T-helper 22 cell (primary cell): ENCODE data around the gene KLK13.

Experiments
- DNase-seq: peaks from one replicate; pipeline ENCODE4 v3.0.0-alpha.2; 2020; ENCODE audit warnings: low read depth

Gene KLK13, protein sequence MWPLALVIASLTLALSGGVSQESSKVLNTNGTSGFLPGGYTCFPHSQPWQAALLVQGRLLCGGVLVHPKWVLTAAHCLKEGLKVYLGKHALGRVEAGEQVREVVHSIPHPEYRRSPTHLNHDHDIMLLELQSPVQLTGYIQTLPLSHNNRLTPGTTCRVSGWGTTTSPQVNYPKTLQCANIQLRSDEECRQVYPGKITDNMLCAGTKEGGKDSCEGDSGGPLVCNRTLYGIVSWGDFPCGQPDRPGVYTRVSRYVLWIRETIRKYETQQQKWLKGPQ

DNA sequence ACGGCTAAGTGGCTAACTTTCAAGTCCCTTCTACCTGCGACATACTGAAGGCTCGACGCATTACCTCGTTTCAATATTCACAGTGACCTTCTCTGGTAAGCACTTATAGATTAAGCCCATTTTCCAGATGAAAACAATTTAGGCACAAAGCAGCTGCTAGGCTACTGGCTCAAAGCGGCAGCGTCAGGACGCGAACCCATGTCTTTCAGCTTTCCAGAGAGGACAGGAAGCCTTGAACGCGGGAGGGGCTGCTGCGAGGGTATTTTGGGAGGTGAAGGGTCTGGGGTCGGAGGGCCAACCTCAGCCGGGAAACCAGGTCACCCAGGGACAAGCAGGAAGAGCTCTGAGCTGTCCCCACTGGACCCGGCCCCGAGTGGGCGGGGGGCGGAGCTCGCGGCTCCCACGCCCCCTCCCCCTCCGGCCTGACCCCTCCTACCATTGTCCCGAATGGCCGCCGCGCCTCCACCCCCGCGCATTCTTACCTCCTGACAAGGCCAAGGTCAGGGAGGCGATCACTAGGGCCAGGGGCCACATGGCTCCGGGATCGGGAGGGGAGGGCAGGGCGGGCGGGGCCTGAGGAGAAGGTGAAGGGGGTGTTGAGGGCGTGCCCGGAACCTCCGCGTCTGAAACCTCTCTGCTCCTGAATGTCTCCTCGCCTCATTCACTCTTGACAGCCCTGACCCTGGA, at the start of gene KLK13:
TSS of gene KLK13 (minus strand) at position 559 of the 687 bp plus-strand sequence. CDS start at position 534, 25 bp downstream.
- DNase-seq, result no peak

DNA sequence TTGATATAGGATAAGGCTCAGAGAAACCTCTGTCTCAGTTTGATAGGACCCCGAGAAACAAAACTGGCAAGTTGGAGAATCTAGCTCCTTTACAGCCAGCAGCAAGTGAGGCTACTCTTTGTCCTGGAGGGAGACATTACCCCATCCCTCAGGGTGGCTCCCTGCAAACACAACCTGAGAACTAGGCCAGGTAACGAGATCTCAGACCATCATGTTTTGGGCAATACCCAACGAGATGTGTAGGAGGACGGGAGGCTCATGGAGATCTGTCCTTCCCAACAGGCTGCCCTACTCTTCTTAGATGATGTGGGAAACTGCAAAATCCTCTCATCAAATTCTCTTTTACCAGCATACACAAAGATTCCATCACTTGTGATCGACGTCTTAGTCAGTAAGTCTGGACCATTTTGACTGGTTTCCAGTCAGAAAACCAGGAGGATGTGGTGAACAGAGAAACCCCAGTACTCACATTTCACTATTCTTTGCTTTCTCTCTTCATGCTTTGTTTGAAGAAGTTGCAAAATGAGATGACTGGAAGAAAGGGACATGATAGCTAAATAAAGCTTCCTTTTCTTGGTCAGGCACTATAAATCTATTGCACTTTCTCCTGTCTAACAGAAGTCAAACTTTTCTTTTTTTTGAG, 49.3 kb upstream of the KLK13 start:
- DNase-seq, result no peak

DNA sequence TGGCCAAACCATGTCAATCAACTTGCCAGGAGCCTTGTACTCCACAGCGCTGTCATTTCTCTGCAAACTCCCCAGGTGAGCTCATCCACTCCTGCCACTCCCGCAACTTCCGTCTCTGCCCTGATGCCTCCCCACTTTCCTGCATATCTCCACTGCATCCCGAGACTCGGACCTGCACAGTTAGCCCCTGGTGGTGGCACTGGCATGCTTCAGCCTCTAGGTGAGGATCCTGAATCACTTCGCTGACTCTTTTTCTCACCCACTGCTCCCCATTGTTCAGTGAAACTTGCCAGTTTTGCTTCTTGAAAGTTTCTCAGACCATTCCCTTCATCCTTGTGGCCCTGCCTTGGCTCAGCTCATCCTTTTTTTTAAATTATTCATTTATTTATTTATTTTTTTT, 46.7 kb upstream of the KLK13 start:
- DNase-seq, result no peak

DNA sequence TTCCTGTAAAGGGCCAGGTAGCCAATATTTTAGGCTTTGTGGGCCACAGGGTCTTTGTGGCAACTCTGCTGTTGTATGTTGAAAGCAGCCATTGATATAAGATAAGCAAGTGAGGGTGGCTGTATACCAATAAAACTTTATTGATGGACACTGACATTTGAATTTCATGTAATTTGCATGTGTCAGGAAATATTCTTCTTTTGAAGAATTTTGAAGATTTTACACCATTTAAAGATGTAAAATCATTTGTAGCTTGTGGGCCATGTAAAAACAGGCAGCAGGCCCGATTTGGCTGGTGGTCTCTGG, 45.7 kb upstream of the KLK13 start:
- no peak for DNase-seq

DNA sequence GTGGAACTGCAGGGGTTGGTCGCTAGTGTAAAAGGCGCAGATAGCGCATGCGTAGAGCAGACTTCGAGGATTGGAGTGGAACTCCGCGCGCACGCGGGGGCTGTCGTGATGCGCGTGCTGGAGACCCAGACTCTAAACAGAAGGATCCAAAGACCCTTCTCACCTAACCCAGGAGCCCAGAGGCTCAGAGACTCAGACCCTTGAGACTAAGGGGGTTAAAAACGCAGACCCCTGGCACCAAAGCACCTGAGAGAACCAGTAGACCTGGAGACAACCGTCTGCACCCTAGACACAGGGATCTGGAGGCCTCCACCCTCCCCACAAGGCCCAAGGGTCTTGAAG, 43.9 kb upstream of the KLK13 start:
- no peak for DNase-seq

DNA sequence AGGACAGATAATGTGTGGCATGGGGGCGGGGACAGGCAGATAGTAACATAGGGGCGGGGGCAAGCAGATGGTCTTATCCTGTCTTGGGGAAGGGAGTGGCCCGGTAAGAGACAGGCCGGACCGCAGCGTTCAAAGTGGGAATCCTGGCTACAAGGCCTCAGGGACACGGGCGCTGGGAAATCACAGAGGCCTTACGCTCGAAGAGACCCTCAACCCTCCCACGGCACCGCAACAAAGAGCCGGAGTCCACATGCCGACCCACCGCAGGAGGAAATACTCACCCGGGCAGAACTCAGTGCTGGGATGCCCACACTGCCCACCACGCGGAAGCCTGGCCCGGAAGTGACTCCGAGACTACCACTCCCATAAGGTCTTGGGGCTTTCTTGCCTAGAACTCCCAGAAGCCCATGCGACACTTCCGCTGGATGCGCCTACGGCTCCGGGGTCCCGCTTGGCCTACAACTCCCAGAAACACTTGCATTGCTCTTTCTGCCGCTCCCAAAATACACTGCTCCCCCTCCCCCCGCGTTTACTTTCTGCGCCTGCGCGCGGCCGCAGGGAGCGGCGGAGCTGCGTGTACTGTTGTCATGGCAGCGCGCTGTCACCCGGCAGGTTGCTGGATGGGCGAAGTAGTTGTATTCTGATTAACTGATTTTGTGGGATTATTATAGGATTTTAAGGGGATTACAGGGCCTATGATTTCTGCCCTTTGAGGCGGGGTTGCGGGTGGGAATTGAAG, 43.3 kb upstream of the KLK13 start, which contains the start of gene CTU1:
TSS of gene CTU1 (minus strand) at position 344 of the 739 bp plus-strand sequence. CDS start 3,840 bp downstream, outside the sequence.
- DNase-seq, result peak; percentile 99

DNA sequence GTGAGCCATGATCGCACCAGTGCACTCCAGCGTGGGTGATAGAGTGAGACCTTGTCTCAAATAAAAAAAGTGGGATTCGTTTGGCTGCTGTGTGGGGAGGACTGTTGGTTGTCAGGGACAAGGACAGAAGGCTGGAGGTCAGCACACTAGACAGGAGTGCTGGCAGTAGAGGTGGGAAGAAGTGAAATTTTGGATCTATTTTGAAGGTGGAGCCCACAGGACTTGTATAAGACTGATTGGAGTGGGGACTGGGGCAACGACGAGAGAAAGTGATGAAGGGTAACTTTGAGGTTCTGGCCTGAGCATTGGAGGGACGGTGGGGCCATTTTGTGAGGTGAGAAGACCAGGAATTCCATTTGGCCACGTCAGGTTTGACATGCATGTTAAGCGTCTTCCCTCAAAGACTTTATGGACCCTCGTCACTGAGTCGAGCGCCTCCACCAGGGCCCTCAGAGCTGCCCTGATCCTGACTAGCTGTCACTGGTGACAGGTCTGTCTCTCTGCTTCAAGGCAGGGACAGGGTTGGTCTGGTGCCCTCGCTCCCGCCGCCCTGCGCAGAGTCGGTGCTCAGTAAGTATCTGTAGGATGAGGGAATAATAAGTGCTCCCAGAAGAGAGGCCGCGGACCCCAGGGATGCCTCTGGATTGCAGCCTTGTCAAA, 42.6 kb upstream of the KLK13 start:
- no peak for DNase-seq

DNA sequence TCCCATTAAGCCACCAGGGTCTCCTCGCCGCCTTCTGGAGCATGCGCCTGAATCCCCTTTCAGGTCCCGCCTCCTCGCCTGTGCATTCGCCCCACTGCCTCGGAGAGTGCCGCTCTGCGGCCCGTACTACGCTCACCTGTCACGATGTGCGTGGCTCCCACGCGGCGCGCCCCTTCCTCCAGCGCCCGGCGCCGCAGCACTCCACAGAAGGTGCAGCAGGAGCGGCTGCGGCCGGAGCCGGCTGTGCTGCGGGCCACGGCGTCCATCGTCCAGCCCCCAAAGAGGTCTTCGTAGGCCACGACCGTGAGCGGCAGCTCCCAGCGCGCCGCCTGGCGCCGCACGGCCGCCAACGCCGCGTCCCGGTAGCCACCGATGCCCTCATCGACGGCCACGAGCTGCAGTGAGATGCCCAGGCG, 39.0 kb upstream of the KLK13 start:
- DNase-seq, result no peak

DNA sequence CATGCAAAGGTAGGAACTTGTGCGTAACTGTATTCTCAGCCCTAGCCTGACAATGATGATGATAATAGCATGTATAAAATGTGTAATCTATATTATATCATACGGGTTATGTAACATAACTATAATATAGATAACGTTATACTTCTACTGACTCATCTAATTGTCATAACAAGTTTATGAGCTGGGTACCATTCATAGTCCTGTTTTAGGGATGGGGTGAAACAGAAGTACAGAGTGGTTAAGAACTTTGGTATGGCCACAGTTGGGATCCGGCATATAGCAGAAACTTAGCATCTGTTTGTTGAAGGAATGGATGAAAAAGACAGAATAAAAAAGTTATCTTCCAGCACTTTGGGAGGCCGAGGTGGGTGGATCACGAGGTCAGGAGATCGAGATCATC, 38.1 kb upstream of the KLK13 start:
- DNase-seq, result no peak

DNA sequence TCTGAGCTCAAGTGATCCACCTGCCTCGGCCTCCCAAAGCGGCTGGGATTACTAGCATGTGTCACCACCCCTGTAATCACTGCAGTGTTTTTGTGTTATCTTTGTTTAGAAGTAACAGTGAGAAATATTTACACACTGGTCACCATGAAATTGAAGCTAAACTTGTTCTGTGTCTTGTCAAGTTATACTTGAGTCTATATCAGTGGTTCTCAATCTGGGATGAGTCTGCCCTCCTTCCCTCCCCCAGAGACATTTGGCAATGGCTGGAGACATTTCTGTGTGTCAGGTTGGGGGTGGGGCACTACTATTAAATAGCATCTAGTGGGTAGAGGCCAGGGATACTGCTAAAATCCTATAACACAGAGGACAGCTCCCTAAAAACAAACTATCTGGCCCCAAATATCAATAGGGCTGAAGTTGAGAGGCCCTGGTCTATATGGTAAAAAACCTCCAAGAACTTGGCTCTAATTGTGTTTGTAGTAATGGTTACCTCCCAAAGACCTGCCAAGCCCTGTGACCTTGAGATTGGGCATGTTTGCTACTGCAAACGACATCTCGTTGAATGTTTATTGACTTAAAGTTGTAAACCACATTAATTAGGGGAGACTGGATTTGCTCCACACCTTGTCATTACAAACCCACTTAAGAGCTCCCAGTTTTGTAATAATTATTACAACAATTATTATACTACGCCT, 36.4 kb upstream of the KLK13 start:
- no peak for DNase-seq

DNA sequence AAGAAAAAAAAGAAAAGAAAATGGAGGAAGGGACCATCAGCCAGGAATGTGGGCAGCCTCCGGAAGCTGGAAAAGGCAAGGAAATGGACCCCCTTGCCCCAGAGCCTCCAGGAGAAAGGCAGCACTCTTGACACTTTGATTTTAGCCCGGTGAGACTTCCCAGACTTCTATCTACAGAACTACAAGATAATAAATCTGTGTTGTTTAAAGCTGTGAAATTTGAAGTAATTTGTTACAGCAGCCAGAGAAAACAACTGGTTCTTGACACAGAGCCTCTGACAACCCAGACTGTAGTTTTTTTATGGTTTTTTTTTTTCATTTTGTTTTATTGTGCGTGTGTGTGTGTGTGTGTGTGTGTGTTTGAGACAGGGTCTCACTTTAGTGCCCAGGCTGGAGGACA, 35.7 kb upstream of the KLK13 start:
- DNase-seq, result no peak

DNA sequence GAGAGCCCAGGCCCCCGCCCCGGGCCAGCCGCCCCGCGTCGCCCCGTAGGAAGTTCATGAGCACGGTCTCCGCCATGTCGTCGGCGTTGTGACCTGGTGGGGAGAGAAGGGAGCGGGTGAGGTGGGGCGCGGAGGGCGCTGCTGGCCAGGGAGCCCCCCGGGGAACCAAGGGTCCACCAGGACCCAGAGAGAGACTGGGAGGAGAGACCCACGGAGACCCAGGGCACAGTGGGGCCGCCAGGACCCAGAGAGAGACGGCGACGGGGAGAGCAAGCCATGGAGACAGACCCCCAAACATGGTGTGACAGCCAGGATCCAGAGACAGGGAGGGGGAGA, 34.1 kb upstream of the KLK13 start:
- no peak for DNase-seq

DNA sequence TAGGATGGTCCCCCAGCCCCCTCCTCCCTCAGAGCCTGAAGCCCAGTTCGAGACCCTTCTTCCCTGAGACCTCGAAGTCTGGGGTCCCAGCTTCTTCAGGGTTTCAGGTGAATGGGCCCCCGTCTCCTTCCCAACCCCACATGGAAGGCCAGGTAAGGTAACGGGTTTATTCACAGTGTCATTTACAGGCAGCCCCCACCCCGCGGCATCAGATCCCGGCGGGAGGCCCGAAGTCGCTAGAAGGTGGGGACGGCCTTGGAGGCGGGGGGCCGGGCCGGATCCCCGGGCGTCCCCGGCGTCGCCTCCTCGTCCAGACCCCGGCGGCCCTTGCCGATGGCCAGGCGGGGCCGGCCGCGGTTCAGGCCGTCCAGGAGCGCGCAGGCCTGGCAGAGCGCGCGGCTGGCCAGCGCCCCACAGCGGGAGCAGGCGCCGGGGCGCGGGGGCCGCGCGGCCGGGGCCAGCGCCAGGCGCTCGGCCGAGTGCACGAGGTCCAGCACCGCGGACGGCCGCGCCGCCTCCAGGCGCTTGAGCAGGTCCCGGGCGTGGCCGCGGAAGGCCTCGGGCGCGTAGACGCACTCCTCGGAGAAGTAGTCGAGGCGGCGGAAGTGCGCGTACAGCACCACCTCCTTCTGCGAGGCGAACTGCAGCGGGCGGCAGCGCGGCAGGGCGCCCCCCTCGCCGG, 33.6 kb upstream of the KLK13 start:
- DNase-seq, result no peak

DNA sequence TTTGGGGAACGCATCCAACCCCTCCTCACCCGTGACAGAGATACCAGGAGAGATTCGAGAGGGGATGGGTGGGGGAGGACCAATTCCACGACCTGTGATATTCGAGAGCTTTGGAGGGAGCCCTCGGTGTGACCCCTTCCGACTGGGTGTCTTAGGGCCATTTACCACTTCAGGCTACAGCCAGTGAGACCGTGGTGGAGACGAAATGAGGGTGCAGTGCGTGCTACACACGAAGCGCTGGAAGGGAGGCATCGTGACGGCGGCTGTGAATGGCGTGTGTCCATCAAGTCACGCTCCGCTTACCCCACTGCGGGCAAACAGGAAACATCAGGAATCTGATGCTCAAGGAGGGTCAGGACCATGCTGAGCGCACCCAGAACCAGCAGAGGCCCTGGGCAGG, 32.9 kb upstream of the KLK13 start:
- DNase-seq, result no peak

DNA sequence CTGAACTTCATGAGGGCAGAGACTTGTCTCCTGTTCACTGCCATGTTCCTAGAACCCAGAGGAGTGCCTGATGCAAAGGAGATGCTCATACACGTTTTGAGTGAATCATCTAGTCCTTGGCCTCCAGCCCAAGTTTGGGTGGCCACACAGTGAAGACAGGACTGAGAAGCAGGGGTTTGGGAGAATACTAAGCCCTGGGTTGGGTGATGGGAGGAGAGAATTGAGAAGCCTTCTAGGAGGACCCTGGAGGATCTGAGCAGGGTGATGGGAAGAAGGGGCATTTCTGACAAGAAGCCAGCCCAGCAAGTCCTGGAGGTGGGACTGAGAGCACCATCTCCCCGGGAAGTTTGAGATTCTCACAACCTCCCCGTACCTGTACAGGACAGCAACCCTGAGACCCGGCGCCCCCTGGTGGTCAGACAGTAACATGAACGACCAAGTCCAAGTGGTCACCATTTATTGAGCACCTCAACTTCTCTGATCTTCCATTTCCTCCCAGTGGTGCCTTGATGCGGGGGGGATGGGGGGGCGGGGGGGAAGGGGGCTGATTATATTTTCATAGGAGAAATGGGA, 32.4 kb upstream of the KLK13 start:
- DNase-seq, result peak; percentile 21

DNA sequence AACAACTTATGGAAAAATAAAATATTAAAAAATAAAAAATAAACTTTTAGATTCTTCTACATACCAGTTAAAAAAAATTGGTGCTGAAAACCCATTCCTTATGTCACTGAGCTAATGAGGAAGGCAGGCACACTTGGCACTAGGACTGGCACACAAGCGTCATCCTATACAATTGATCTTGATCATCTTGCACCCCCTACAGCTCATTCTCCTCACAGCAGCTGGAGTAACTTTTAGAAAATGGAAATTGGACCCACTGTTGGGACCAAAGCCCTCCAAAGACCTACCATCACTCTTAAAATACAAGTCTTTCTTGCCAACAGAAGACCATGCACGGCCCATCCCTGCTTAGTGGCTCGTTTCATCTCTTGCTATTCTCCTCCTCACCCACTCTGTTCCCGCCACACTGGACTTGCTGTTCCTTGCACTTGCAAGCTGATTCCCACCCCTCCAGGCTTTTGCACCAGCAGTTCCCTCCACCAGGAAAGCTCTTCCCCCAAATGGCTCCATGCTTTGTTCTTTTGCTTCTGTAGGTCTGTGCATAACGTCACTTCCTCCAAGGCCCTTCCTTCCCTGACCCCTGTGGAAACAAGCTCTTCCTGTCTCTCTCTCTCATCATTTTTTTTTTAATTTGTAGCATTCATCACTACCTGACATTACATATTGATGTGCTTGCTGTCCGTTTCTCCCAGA, 31.7 kb upstream of the KLK13 start:
- no peak for DNase-seq

DNA sequence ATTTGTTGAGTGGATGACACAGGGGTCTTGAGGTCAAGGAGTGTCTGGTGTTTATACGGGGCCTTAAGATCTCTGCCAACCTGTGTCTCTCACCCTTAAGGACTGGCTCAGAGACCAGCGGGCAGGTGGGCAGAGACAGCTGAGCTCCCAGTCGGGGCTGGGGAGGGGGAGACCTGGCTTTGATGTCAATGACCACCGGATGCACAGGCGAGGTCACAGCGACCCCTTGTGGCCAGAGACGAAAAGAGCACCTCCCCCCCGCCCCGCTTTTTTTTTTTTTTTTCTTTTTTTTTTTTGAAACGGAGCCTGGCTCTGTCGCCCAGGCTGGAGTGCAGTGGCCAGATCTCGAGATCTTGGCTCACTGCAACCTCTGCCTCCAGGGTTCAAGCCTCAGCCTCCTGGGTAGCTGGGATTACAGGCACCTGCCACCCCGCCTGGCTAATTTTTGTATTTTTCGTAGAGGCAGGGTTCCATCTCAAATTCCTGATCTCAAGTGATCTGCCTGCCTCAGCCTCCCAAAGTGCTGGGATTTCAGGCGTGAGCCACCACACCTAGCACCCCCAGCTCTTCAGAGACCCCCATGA, 29.9 kb upstream of the KLK13 start:
- no peak for DNase-seq

DNA sequence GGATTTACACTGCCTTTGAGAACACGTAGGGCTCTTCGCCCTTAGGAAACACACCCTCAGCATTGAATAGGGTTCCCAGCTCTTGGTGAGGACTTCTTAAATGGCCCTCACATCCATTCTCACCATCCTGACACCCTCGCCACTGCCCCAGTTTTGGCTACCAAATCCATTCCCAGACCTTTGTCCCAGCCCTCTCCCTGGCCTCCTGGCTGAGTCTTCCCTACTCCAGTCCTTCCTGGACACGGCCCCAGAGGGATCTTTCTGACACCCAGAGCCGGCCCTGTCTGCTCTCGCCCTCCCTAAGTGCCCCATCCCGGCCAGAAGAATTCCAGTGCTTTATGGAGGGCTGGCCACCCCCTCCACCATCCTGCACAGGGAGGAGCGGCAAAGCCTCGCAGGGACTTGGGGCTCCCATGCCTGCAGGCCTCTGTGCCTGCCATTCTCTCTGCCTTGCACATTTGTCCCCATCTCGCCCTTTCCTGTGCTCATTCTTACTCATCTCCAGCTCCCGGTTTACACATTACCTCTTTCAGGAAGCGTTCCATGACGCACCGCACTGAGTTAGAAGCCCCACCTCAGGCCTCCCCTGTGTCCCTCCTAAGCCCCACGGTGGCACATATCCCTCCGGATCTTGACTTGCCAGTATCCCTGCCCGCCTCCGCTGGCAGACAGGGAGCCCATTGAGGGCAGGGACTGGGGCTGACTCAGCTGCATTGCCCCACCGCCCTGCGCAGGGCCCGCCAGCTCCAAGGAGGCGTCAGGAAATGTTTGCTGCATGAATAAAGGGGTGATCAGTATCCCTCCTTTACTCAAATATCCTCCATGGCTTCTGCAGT, 28.8 kb upstream of the KLK13 start:
- DNase-seq, result no peak

DNA sequence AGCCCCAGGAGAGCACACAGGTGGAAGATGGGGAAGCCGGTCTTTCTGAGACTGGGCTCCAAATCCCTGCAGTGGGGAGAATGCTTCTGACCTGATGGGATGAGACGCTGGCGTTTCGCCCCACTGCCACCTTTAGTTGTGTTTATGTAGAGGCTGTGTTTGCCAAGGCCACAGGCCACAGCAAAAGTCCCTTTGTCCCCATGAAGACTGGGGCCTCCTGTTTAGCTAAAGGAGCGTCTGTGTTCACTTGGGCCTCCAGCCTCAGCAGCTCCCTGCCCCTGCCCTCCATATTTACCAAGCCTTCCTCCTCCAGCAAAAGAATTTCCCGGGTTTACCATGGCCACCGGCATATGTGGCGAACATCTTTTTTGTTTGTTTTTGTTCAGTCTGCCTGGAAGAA, 28.2 kb upstream of the KLK13 start:
- no peak for DNase-seq
